Measurements from ENCODE around the gene GNG3.

- TF ChIP-seq CTCF (IDR thresholded peaks at IDR 0.05) (no peak), POLR2A (IDR thresholded peaks at IDR 0.05) (peak; percentile 67)
Observed at GRCh38 chr11:62753736-62754603, 46.5 kb downstream of the GNG3 start, which contains the start of gene ZBTB3.
